Glomerular endothelial cell (primary cell): Measurements from ENCODE around the gene GALNT18. TPM values are rescaled to one million over a fixed set of nuclear protein-coding genes. Genes with fewer than 3 reads are reported as not detected.

ENCODE experiments used
- DNase-seq: peaks from one replicate; pipeline ENCODE4 v3.0.0-alpha.2; 2011; ENCODE audit warnings: low read depth, low spot score; ENCODE audit errors: extremely low read depth
- total RNA-seq: library from RNA; depleted of rRNA; stranded (reverse); fragments of >200 nt; gene quantifications from 2 replicates; pipeline ENCODE4 v1.2.3, GENCODE V29; 2015

The GALNT18 gene
- total RNA-seq, 1 donor from 2014 or later, result 101 TPM

DNA sequence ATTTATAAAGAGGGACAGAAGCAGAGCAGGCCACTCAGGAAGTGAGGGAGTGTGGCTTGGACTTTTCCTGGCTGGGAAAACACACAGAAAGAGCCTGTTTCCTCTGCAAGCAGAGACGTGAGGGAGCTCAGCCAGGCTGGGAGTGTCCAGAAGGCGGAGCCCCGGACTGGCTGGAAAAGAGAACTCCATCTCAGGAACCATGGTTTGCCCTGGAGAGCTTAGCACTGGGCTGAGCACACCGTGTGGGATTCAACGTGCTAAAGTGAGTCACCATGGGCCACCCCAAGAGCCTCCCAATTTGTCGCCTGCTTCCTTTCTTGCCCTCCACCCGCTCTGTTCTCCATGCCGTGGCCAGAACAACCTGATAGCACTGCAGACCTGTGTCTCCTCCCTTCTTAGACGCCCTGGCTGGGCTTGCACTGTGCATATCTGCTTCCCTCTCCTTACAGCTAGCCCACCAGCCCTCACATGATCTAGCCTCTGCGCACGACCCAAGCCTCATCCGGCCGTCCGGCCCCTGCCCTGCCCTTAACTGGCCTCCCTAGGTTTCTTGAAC lies 51.8 kb downstream of the GALNT18 start:
- DNase-seq, result no peak

DNA sequence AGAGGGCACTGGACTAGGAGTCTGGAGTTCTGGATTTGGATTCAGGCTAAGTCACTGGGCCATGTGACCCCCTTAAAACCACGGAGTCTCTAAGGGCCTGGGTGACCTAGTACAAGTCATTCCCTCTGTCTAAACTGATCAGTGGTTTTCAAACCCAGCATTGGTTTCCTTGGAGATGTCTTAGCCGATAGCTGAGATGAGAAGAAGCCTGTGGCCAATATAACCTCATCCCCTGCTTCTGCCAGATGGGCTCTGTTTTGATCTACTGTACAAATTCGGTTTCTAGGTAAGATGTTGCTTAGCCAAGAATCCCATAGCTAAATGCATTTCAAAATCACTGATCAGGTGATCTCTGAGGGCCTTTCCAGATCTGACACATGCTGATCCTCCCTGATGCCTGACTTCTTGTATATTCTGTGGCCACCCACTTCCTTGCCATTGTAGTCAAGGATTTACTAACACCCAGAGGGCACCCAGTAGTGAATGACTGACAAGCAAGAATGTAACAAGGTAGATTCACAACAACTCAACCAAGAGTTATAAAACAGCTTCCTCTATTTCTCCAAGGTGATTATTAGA lies 53.1 kb downstream of the GALNT18 start:
- no peak for DNase-seq

DNA sequence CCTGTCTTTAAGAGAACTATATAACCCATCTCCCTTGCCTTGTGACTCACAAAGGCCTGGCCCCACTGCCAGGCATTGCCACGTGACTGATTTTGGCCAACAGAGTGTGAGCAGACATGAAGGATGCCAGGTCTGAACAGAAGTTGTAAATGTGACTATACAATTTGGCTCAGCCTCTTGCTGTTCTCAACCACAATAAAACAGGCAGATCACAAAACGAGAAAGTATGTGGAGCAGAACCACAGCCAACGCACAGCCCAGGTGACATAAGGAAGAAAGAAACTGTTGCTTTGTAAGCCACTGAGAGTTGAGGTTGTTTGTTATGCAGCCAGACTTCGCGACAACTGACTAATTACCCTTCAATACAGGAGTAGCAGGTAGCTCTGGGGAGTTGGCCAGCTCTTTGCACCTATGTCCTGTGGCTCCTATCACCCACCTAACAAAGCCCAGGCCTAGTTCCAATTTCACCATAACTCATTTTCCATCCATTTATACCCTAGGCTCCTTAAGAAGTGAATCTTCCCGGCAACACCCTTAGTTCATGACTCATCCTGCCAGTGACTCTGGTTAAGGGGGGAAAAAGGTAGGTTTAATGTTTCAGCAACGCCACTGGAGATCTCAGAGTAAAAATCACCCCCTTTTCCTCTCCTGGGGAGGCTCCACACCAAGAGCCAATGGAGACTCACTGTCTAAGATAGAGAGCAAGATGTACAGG lies 53.7 kb downstream of the GALNT18 start:
- DNase-seq, result no peak

DNA sequence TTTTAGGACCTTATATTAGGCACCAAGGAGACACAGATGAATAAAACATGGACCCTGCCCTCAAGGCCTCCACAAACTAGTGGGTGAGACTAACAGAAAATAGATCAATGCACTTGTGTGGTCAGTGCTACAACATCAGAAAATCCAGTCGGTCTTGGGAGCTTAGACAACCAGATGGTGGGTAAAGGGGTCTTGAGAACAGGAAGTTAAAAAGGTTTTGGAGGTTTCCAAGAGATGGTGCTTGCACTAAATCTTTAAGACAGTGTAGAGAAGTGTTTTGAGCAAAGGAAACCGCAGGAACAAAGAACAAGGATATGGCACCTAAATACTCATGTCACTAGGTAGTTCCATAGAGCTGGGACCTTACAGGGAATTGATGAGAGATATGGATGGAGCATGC lies 56.2 kb downstream of the GALNT18 start:
- no peak for DNase-seq

DNA sequence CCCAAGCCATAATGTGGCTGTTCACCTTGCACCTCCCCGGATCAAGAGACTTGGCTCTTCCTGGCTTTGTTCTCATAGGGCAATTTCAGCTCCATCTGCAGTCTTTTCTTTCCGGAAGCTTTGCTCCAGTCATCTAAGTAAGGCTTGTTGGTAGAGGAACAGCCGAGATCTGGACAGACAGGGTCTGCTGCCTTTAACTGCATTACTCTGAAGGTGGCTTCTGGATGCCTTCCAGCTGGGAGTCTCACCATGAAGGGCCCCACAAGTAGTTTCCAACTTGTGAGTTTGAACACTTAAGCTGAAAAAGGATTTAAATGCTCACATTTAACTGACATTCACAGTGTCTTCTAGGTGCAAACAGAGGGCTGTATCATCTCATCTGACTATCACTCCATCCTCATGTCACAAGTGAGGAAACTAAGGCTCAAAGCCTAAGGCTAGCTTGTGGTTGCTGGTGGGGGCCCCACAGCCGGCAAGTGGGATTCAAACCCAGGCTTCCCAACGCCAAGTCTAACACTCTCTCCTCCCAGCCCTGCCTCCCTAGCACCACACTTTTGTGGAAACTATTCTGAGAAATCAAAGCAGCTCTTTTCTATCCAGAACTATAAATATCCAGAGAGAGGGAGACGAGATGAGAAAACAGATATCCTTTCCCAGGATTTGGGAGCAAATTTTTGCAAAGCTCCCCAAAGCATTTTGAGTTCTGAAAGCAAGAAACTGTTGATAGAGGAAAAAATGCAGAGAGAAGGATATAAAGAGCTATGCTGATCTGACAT lies 58.4 kb downstream of the GALNT18 start:
- DNase-seq, result no peak

DNA sequence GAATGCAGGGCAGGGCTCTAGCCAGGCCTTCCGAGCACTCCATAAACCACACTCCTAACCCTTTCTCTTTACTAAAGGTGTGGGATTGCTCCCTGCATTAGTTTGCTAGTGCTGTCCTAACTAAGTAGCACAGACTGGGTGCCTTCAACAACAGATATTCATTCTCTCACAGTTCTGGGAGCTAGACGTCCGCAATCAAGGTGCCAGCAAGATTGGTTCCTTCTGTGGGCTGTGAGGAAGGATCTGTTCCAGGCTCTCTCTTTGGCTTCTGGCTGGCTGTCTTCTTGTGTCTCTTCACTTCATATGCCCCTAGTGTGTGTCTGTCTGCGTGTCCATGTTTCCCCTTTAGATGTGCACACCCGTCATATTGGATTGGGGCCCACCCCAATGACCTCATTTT lies 59.8 kb downstream of the GALNT18 start:
- no peak for DNase-seq

DNA sequence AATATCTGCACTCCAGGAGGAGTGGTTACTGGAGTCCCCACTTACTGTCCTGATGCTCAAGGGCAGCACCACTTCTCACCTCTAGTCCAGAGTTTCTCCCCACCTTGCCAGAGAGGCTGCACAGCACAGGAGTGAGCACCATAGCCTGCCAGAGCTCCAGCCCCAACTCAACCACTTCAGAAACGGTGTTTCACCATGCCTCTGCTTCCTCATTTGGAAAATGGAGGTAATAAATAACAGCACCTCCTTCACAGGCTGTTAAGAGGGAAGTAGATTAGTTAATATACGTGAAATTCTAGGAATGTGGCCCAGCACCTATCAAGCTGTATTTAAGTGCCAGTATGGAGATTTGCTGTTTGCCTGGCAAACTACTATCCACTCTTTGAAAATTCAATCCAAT lies 63.0 kb downstream of the GALNT18 start:
- DNase-seq, result no peak

DNA sequence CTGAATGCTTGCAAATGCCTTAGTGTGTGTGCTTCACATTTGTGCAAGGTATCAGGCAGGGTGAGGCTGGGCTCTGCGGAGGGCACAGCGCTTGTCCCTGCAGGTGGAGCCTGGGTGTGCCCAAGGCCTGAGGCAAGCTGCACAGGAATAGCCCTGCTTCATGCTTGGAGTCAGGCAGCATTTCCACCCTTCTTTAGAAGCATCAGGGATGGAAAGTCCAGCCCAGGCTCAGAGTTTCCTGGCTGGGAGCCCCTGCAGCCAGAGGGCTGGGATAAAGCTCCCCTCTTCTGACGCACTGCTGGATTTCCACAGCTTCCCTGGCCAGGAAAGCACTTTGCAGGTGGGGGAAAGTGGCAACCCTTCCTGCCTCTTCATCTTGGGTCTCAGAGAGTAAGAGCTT lies 63.4 kb downstream of the GALNT18 start:
- no peak for DNase-seq

DNA sequence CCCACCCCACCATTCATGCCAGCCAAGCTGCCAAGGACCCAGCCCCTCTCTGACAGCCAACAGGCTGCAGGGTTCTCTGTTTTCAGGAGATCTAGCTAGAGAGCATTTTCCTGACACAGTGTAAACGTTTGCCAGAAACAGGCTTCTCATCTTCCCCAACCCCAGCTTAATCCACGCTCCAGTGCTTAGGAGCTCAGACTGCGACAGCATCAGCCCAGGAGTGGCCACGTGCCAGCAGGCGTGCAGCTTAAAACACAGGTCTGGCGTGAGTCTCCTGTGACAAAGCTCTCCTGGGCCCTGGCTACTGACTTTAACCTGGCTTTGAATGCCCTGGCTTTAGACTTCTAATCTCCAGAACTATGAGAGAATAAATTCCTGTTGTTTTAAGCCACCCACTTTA lies 66.6 kb downstream of the GALNT18 start:
- no peak for DNase-seq

DNA sequence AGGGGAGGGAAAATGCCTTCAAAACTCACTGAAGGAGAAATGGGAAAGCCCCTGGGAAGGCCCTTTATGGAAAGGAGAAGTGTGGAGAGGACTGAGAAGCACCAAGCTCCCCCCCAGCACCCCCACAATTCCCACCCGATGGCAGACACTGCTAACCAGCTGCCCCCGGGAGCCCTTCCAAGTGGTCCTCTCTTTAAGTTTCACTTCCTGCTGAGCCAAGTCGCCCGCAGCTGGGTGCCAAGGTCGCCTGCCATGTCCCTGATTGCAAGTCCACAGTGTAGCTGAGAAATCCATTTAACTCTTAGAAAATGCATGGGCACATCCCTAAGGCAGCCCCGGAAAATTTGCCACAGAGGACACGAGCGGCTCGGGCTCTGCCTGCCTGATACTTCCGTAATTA lies 68.2 kb downstream of the GALNT18 start:
- DNase-seq, result no peak

DNA sequence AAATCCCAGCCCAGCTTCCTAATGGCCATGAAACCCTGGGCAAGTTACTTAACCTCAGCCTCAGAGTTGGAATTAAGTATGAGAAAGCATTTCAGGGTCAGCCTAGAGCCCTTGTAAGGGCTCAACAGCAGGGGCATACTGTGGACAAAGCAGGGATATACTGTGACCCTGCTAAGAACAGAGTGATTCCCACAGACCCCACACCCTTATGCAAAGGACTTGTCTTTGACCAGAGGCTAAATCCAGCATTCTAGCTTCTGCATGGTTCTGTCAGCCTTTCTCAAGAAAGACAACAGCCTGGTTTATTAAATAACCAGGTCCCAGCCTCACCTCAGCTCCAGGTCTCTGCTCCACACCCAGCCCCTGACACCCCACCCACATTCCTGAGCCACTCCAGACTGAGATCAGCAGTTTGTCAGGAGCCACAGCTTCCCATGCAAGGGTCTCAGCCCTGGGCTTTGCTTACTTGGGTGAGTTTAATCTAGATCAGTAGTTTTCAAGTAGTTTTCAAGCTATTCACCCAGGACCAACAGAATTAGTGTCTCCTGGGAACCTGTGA lies 69.2 kb downstream of the GALNT18 start:
- no peak for DNase-seq

DNA sequence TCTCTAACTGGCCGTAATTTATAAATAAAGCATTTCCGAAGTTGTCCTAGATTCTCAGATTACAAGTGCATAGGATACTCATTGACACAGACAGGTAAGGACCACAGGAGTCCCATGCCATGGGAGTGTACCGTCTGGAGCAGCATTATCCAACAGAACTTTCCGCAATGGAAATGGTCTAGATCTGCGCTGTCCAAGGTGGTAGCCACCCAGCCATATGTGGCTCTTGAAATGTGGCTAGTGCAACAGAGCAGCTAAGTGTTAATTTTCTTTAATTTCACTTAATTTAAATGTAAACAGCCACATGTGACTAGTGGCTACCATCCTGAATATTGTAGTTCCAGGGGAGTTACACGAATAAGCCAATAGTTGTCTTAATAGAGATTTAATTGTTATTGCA lies 71.3 kb downstream of the GALNT18 start:
- DNase-seq, result no peak

DNA sequence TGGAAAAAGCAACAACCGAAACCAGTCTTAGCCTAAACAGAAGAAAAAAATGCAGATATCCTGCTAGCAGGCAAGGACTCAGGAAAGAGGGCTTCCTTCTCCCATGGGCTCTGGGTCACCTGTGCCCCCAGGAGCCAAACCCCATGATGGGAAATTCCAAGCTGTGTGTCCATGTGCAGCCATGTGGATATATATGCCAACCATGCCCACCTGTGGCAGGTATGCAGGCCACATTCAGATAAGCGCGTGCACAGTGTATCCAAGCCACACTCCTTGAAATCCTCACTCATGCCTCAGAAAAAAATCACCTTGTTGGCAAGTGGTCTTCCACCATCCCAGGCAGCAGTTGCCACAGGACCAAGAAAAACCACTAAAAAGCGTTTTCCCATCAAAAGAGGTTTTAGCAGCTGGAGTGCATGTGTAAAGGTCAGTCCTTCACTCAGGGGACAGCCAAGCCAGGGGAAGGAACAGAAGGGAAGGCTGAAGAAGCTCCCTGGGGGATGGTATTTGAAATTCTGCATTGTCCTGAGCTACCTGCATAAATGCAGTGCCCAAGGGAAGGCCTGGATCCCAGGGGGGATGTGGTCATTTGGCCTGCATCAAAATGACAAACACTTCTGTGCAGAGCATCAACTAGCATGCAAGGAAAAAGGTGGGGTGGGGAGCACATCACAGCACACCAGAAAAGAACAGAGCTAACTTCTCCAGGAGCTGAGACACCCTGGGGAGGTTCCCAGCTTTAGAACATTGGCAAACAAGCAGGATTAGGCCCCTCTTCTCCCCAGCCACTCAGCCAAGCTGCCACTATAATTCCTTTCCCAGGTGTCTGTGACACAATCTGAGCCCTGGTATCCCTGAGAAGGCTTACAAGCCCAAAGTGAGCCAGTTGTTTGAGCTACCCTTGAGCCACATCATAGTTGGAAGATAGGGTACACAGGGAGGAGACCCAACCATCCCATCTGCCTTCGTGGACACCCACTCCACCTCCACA lies 76.2 kb downstream of the GALNT18 start:
- no peak for DNase-seq

DNA sequence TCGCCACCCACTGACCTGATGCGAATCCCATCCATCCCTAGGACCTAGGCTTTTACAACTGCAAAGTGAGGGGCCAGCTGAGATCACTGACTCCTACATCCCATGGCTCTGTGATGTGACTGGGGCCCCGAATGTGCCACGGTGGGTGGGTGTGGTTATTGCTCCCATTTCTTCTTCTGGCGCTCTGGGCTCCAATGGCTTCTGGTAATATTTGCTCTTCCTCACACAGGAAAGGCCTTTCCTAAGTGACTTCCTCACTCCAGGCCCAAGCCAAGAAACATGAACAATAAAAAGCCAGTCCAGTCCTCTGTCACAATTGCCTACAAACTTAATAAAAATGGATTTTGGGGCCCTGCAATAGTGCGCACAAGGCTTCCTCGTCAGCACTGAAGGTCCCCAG lies 78.1 kb downstream of the GALNT18 start:
- DNase-seq, result no peak

DNA sequence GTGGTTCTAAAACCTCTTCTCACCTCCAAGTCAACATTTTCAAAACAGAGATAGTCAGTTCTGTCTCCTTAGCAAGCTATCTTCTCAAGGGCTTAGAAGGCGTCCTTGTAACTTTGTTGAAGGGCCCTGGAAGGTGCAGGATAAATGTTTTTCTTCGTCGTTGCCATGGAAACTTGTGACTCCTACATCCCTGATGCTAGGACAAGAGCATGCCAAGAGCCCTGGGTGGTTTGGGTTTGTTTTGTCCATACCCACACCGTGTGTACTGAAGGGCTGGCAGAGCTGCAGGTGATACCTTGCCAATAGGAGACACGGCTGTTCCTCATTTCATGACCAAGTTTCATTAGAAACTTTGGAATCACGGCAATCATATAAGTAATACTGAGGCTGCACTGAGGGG lies 81.6 kb downstream of the GALNT18 start:
- DNase-seq, result no peak

DNA sequence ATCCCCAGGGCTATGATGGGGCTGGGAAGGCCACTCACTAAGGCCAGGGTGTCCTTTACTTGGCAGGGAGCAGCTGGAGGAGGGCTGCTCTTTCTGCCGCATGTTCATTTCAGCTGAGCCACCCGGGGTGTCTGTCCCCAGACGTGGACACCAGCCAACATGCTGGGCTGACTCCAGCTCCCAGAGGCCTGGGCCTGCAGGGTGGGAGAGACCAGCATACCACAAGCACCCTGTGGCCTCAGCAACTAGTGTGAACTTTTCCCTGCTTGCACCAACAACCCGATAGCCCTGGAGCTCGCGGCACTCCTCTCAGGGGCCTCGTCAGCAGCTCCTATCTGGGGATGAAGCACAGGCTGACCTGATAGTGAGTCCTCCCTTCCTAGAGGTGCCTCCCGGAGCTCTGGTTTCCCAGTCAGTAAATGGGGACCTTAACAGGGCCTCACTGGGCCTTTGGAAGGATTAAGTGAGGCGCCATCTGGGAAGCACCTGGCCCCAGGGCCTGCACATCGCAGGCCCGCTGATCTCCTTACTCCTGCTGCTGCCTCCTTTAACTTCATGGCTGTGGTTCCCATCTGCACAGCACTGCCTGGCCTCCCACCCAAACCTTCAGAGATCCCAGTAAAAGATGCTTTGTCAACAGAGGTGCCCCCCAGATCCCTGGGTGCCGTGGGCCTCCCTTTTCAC lies 83.4 kb downstream of the GALNT18 start:
- DNase-seq, result no peak

DNA sequence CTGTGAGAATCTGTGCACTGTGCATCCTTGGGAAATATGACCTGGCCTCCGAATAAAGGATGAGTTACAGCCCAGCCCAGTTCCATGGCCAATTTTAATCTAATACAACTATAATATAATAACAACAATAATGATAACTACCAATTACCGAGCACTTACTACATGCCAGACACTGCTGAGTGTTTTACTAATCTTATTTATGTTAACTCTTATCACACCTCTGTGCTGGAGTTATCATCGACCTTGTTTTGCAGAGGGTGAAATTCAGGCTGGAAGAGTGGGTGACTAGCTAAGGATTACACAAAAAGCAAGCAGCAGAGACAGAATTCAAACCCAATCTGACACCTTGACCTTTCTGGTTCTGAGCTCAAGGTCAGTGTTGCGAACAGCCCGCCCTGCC lies 83.9 kb downstream of the GALNT18 start:
- DNase-seq, result no peak

DNA sequence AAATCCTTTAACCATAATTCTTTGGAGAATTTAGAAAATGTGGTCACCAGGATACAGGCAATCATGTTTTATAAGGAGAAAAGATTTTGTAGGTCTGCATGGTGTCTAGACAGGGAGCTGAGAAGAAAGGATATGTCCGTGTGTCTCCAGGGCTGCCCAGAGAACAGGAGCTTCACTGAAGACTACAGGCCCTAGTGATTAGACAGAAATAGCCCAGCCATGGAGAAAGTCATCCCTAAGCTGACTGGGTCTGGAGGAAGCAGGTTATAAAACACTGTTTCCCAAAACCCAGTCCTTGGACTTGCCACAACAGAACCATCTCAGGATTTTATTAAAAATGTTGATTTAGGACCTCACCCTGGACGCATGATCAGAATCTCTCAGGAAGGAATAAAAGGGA lies 84.4 kb downstream of the GALNT18 start:
- no peak for DNase-seq

DNA sequence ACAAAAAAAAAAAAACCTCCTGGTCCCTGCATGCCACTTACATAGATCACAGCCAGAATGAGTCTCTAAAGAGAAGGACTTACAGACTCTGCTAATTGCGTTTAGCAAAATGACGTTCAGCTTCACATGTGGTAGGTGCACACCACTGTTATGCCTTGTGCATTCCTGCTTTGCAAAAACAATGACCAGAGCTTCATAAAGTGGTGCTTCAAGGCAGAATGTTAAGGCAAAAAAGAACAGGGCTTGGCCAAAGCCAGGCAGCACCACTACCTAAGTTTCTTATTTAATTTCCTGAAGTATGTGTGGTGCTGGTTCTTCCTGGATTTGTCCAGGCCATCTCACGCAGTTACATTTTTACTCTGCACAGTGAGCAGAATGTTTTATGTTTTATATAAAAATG lies 85.2 kb downstream of the GALNT18 start:
- no peak for DNase-seq

DNA sequence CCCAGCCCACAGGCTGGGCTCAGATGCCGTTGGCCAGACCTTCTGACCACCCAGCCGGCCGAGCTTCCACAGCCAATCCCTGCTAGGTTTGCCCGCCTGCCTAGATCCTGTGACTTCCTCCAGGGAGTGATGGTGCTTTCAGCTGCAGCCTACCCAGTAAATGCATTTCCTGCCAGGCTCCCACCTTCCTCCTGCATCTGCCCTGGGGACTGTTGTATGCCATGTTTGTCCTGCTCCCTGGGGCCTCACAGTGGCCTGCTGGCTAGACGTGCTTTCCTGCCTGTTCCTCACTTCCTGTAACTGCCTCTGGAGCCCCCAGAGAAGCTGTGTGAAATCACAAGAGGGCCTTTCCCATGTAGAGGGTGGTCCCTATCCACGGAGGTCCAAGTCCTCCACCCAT lies 86.2 kb downstream of the GALNT18 start:
- DNase-seq, result no peak
